ENCODE measurements around the gene BCAR3.

DNA sequence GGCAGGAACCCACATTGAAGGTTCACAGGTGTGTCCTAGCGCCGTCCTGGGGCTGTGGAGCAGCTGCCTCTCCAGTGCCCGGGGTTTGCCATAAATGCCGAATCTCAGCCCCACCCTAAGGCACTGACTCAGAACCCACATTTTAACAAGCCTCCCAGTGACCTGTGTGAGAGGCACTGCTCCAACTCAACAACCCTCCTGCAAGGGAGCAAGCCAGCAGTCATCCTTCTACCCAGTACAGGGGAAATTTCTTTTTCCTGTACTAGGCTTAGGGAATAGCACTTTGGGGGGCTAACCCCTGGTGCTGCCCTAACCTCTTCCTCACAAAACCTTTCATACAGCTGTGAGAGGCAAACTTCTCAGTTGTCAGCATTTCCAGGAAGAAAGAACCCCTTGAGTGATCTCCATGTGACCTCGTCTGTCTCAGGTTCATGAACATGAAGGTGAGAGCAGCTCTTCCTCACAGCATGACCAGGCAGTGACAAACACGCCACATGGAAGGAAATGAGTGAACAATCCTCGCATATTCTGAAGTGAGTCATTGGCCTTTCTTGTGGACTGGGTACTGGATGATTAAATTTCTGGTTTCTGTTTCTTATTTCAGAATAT lies 11.4 kb upstream of the BCAR3 start:
- TF ChIP-seq, protein P1, sequence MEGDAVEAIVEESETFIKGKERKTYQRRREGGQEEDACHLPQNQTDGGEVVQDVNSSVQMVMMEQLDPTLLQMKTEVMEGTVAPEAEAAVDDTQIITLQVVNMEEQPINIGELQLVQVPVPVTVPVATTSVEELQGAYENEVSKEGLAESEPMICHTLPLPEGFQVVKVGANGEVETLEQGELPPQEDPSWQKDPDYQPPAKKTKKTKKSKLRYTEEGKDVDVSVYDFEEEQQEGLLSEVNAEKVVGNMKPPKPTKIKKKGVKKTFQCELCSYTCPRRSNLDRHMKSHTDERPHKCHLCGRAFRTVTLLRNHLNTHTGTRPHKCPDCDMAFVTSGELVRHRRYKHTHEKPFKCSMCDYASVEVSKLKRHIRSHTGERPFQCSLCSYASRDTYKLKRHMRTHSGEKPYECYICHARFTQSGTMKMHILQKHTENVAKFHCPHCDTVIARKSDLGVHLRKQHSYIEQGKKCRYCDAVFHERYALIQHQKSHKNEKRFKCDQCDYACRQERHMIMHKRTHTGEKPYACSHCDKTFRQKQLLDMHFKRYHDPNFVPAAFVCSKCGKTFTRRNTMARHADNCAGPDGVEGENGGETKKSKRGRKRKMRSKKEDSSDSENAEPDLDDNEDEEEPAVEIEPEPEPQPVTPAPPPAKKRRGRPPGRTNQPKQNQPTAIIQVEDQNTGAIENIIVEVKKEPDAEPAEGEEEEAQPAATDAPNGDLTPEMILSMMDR (IDR thresholded peaks at IDR 0.05): no peak
- TF ChIP-seq EZH2phosphoT487 (IDR thresholded peaks at IDR 0.05): no peak
